Measurements from ENCODE around the gene FAM117A. TPM values are rescaled to one million over a fixed set of nuclear protein-coding genes. Genes with fewer than 3 reads are reported as not detected.
A peak's percentile ranks its signal among the peaks of the same experiment; 100 is the strongest.

Gene FAM117A
- total RNA-seq, 2 experiments from 2014 or later: 23.2 to 26.5 TPM

DNA sequence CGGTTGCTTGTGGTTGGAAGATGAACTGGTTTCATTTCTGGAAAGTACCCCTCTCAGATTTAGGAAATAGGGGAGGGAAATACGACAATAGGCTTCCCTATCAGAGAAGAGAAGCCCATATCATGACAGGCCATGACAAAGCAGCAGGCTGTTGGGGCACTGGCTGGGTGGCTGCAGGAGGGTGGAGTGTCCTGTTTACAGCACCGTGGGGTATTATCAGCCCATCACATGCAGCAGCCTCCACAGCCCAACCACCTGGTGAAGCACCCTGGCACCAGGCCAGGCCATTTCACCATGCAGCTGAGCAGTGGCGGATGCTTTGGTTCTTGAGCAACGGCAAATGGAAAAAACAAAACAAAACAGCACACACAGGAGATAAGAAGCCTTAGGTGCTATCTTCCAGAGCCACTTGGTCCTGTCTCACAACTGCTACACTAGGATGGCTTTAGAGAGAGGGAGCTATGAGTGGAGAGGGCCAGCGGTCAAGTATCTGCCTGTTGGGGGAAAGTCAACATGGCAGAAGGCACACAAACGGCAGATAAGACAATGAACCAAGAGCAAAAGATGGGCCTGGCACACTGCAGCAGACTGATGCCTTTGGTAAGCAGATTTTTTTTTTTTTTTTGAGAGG lies 24.2 kb downstream of the FAM117A start:
- H3K9me3 Mint-ChIP-seq: no peaks in the 10 kb centered on the region
- peak overlapping the region; percentile 94 for H3K4me3 Mint-ChIP-seq
- DNase-seq (peak; percentile 91 to 99 (median 98)), ATAC-seq (ENCODE audit: poor library complexity) (peak; percentile 95)
- H3K36me3 ChIP-seq (ENCODE audit: insufficient read depth, low read length): no peaks in the 10 kb centered on the region
- H3K27ac Mint-ChIP-seq: peak overlapping the region; percentile 99
- intact Hi-C loops (cut with DNase I, micrococcal nuclease): loop anchor here (1.0 to 10.0 kb wide), 7 partner anchors 10 to 75 kb away; partner anchors contain the start of genes FAM117A (in 1 of the 2) and KAT7 (in 1 of the 2)
- H3K36me3 Mint-ChIP-seq (ENCODE audit: low read depth): peaks cover 29% of the 10 kb centered on the region
- peaks cover 80% of the 10 kb centered on the region for H3K4me1 Mint-ChIP-seq (ENCODE audit: low read depth)
- H3K27me3 Mint-ChIP-seq: no peaks in the 10 kb centered on the region
- peaks cover 89% of the 10 kb centered on the region for H3K4me1 ChIP-seq (ENCODE audit: insufficient read depth, low read length)
- peak overlapping the region; percentile 54 for H3K4me3 ChIP-seq (ENCODE audit: low read length)
- ChIA-PET CTCF (interaction anchor here (1.2 to 4.0 kb wide), 5 partner anchors 10 to 355 kb away, joined by 3 to 21 read pairs (median 7); partner anchors contain the start of genes FAM117A and SLC35B1), POLR2A (interaction anchor here (0.7 to 8.4 kb wide), 18 partner anchors 9 to 1296 kb away, joined by 3 to 253 read pairs (median 8); partner anchors contain the start of genes FAM117A, KAT7, SLC35B1 and SPOP)
- peak overlapping the region; percentile 88 to 94 for H3K27ac ChIP-seq (ENCODE audit: low read depth in 1 of 2, low read length in 2 of 2)
- H3K27me3 ChIP-seq (ENCODE audit: control insufficient read depth in 1 of 2, insufficient read depth in 2 of 2, low read length in 2 of 2): no peaks in the 10 kb centered on the region
- no peaks in the 10 kb centered on the region for H3K9me3 ChIP-seq (ENCODE audit: control insufficient read depth in 1 of 2, insufficient read depth in 1 of 2, low read length in 2 of 2)
- TF ChIP-seq, protein P1, sequence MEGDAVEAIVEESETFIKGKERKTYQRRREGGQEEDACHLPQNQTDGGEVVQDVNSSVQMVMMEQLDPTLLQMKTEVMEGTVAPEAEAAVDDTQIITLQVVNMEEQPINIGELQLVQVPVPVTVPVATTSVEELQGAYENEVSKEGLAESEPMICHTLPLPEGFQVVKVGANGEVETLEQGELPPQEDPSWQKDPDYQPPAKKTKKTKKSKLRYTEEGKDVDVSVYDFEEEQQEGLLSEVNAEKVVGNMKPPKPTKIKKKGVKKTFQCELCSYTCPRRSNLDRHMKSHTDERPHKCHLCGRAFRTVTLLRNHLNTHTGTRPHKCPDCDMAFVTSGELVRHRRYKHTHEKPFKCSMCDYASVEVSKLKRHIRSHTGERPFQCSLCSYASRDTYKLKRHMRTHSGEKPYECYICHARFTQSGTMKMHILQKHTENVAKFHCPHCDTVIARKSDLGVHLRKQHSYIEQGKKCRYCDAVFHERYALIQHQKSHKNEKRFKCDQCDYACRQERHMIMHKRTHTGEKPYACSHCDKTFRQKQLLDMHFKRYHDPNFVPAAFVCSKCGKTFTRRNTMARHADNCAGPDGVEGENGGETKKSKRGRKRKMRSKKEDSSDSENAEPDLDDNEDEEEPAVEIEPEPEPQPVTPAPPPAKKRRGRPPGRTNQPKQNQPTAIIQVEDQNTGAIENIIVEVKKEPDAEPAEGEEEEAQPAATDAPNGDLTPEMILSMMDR (IDR thresholded peaks at IDR 0.05): no peak

GRCh38 chr17:49738456-49739163 lies 25.3 kb downstream of the FAM117A start:
- peak overlapping the region; percentile 88 to 94 for H3K27ac ChIP-seq (ENCODE audit: low read depth in 1 of 2, low read length in 2 of 2)
- no peak for ATAC-seq (ENCODE audit: poor library complexity)

More at GRCh38 chr17:49738456-49739163, 25.3 kb downstream of the FAM117A start:
- Mint-ChIP-seq H3K4me1 (ENCODE audit: low read depth) (peaks cover 83% of the 10 kb centered on the region), H3K9me3 (no peaks in the 10 kb centered on the region), H3K27me3 (no peaks in the 10 kb centered on the region), H3K27ac (peak overlapping the region; percentile 99), H3K4me3 (peak overlapping the region; percentile 94), H3K36me3 (ENCODE audit: low read depth) (peaks cover 29% of the 10 kb centered on the region)
- ChIA-PET CTCF (interaction anchor here (1.2 to 3.9 kb wide), 4 partner anchors 10 to 356 kb away, joined by 3 to 21 read pairs (median 4); partner anchors contain the start of gene SLC35B1), POLR2A (interaction anchor here (0.7 to 8.4 kb wide), 13 partner anchors 9 to 78 kb away, joined by 3 to 253 read pairs (median 9); partner anchors contain the start of genes FAM117A, KAT7 and SLC35B1)
- no peaks in the 10 kb centered on the region for H3K27me3 ChIP-seq (ENCODE audit: control insufficient read depth in 1 of 2, insufficient read depth in 2 of 2, low read length in 2 of 2)
- TF ChIP-seq, protein P1 (IDR thresholded peaks at IDR 0.05): no peak
- no peaks in the 10 kb centered on the region for H3K36me3 ChIP-seq (ENCODE audit: insufficient read depth, low read length)
- intact Hi-C loops (cut with DNase I, micrococcal nuclease): loop anchor here (1.0 to 2.0 kb wide), 6 partner anchors 11 to 50 kb away; partner anchors contain the start of genes FAM117A (in 1 of the 2) and KAT7 (in 1 of the 2)
- H3K9me3 ChIP-seq (ENCODE audit: control insufficient read depth in 1 of 2, insufficient read depth in 1 of 2, low read length in 2 of 2): no peaks in the 10 kb centered on the region
- peak in 4 of 14 experiments; percentile 21 to 47 (median 30) for DNase-seq
- H3K4me3 ChIP-seq (ENCODE audit: low read length): peak overlapping the region; percentile 54
- peaks cover 81% of the 10 kb centered on the region for H3K4me1 ChIP-seq (ENCODE audit: insufficient read depth, low read length)

All from CD4-positive, alpha-beta T cell (primary cell).